ENCODE results near the gene CALR3.

DNA sequence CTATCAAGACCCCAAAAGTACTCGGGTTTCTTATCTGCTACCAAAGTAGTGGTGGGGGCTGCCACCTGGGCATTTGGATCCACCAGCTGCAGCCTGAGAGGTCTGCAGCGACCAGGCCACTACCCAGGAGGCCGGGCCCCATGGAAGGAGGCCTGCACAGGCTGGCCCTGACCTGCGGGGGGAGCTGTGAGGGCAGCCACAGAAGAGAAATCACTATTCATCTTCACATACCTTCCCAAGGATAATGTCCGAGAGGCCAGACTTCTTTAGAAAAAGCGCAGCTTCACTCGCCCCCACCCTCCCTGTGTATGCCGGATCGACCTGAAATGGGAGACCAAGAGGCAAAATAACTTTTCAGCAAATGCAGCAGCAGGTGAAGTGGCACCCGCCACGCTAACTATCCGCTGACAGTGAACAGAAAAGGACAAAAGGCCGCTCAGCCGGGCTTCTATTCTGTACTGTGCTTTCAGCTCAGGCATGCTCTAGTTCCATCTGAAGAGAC lies 54.3 kb downstream of the CALR3 start:
- no peak for TF ChIP-seq POLR2A (IDR thresholded peaks at IDR 0.05)
- TF ChIP-seq, protein P1, sequence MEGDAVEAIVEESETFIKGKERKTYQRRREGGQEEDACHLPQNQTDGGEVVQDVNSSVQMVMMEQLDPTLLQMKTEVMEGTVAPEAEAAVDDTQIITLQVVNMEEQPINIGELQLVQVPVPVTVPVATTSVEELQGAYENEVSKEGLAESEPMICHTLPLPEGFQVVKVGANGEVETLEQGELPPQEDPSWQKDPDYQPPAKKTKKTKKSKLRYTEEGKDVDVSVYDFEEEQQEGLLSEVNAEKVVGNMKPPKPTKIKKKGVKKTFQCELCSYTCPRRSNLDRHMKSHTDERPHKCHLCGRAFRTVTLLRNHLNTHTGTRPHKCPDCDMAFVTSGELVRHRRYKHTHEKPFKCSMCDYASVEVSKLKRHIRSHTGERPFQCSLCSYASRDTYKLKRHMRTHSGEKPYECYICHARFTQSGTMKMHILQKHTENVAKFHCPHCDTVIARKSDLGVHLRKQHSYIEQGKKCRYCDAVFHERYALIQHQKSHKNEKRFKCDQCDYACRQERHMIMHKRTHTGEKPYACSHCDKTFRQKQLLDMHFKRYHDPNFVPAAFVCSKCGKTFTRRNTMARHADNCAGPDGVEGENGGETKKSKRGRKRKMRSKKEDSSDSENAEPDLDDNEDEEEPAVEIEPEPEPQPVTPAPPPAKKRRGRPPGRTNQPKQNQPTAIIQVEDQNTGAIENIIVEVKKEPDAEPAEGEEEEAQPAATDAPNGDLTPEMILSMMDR (IDR thresholded peaks at IDR 0.05) = no peak
- no peak for TF ChIP-seq POLR2AphosphoS5 (IDR thresholded peaks at IDR 0.05; ENCODE audit: insufficient read depth in 1 of 2, low read depth in 1 of 2)
